Measurements from ENCODE around the gene CHRNA4.

Gene CHRNA4

DNA sequence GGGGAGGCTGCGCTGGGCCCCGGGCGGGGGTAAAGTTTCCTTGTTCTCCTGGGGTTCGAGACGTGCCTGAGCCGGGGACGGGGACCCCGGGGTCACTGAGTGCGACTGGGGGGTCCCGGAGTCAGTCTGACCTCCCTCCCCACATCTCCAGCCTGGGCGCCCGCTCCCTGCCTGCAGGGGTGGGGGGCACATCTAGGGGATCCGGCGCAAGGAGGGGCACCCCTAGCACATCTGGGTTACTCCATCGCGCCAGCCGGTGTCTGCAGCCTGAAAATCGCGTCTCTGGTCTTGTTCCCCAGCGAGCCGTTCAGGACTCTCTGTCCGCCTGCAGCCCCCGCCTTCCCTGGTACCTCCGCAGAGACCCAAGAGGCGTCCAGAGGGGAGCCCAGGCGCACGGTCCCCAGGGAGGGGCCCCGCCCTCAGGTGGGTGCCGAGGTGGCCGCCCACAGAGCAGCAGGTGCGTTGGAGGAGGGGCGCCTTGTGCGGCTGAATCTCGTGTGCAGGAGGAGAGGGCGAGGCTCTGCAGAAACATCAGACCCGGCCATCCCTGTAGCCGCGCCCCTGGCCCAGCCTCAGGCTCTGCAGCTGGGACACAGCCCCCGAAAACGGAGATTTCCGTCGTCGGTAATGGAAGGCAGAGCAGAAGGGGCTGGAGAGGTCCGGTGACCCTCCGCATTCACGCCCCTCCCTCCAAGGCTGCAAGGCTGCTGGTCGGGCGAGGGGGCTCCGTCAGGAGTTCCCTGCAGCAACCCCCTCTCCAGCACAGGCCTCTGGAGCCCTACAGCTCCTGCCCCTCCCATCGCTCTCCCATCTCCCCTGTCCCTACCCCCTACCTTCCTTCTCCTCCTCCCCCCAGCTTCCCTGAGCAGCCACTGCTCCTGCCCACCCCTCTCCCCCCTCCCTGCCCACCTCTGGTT is 628 bp upstream of the CHRNA4 start:
- TF ChIP-seq, protein P1, sequence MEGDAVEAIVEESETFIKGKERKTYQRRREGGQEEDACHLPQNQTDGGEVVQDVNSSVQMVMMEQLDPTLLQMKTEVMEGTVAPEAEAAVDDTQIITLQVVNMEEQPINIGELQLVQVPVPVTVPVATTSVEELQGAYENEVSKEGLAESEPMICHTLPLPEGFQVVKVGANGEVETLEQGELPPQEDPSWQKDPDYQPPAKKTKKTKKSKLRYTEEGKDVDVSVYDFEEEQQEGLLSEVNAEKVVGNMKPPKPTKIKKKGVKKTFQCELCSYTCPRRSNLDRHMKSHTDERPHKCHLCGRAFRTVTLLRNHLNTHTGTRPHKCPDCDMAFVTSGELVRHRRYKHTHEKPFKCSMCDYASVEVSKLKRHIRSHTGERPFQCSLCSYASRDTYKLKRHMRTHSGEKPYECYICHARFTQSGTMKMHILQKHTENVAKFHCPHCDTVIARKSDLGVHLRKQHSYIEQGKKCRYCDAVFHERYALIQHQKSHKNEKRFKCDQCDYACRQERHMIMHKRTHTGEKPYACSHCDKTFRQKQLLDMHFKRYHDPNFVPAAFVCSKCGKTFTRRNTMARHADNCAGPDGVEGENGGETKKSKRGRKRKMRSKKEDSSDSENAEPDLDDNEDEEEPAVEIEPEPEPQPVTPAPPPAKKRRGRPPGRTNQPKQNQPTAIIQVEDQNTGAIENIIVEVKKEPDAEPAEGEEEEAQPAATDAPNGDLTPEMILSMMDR (IDR thresholded peaks at IDR 0.05) = no peak
- Histone ChIP-seq H3K27me3 (peaks cover 0 to 91% of the 10 kb centered on the region in 2 donors), H3K4me3 (no peak overlapping the region), H3K27ac (no peak overlapping the region), H3K4me1 (peaks cover 0 to 14% (median 8%) of the 10 kb centered on the region in 4 donors), H3K9me3 (no peaks in the 10 kb centered on the region), H3K36me3 (no peaks in the 10 kb centered on the region)
- intact Hi-C loops (cut with DNase I; ENCODE audit: low total_unique reads) = no loop called here
- DNase-seq = no peak

DNA sequence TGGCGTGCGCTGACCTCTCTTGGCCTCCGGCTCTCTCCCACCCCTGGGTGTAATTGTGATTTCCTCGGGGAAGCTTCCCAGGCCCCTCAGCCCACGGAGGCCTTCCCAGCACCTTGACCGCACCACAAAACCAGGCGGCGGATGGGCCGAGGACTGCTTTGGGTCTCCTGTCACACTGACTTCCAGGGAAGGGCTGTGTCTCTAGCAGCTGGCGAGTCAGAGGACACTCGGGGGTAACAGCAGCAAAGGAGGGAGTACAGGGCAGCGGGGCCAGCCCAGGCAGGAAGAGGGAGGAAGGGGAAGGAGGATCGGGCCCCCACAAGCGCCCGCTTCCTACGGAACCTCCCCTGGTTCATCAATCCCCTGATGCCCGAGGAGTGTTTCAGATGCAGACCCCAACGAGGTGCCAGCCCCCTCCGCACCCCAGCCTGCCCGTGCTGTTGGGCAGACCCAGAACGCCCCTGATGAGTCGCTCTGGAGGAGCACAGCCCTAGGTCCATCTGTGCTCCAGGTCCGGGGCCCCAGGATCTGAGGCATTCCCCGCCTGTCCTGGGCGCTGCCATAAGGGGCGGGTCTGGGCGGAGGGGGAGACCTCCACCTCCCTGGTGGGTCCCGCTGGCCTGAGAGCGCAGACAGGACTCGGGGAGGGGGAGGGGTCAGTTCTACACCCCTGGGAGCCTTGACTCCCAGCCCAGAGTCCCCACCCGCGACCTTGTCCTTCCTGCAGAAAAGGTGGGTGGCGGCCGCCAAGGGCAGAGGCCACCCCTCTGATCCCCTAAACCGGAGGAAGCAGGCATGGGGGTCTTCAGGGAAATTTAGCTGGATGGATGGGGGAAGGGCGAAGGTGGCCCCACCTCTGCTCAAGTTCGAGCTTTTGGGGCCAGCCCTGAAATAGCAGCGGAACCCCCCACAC is 956 bp downstream of the CHRNA4 start:
- intact Hi-C loops (cut with DNase I; ENCODE audit: low total_unique reads) = no loop called here
- no peaks in the 10 kb centered on the region for H3K36me3 ChIP-seq
- no peak overlapping the region for H3K27ac ChIP-seq
- H3K4me3 ChIP-seq = no peak overlapping the region
- no peak for DNase-seq
- H3K4me1 ChIP-seq = peaks cover 0 to 14% (median 8%) of the 10 kb centered on the region in 4 donors
- H3K9me3 ChIP-seq = no peaks in the 10 kb centered on the region
- H3K27me3 ChIP-seq = peaks cover 0 to 90% of the 10 kb centered on the region in 2 donors
- TF ChIP-seq, protein P1 (IDR thresholded peaks at IDR 0.05) = no peak

DNA sequence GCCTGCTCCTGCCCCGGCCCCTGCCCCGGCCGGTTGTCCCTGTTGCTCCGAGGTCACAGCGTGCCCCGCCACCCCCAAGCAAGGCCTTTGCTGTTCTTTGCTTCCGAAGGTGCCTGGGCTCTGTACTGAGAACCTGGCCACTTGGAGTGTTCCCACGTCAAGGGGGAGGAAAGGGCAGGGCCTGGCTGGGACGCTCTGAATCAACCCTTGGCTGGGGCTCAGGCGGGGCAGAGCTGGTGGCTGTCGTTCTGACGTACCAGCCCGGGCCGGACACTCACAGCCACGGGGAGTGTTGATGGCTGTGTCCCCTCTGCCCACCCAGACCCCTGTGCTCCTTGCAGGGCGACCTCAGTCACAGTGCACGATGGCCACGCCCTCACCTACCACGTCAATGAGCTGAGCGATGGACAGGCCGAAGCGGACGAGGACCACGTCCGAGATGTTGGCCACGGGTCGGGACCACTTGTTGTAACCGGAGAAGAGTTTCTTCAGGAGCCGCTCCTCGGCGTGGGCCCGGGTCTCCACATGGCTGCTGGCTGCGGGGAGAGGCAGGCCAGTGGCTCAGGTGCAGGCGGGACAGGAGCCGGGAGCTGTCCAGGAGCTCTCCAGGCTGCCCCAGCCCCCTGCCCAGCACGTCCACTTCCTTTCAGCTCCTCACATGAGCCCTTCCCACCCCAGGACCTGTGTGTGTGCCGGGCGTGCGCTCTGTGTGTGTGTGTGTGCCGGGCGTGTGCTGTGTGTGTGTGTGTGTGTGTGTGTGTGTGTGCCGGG is 1.8 kb downstream of the CHRNA4 start:
- TF ChIP-seq, protein P1 (IDR thresholded peaks at IDR 0.05) = no peak
- H3K4me1 ChIP-seq = peaks cover 0 to 14% (median 8%) of the 10 kb centered on the region in 4 donors
- H3K36me3 ChIP-seq = no peaks in the 10 kb centered on the region
- no peak overlapping the region for H3K27ac ChIP-seq
- DNase-seq = no peak
- H3K27me3 ChIP-seq = peaks cover 0 to 90% of the 10 kb centered on the region in 2 donors
- H3K9me3 ChIP-seq = no peaks in the 10 kb centered on the region
- H3K4me3 ChIP-seq = no peak overlapping the region
- intact Hi-C loops (cut with DNase I; ENCODE audit: low total_unique reads) = no loop called here

DNA sequence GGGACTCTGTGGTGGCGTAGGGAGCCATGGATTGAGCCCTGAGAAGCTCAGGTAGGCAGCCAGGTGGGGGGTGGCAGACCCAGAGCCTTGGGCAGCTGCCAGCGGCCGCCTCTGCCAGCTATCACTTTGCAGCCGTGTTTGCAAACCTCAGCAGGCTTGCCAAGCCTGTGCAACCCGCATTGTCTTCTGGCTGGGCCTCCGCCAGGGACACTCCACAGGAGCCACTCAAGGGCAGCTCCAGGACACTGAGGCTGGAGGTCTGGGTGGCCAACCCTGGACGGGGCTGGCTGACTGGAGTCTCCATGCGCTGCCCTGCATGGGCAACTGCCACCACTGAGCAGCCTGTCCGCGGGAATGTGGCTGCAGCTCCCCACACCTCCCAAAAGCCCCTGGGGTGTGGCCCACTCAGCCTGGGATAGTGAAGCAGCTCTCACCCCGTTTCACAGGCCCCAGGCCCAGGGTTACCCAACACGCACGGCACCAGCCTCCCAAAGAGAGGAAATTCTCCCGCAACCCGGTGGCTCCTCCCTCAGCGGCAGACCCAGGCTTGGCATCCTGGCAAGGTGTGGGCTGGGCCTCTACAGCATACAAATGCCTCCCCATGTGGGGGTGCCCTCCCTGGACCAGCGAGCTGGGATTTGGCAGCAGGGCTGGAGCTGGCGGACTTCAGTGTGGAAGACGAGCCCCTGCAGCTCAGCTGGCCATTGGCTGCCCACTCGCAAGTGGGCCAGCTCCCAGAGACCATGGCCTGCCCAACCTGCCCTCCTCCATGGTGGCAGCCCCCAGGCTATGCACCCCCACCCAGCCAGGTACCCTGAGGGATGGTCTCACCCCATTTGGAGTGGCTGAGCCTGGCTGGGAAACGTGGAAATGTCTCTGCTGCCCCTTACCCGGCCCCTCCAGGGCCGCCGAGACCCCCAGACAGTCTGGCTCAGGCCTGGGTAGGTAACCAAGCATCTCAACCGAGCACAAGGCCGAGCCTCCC is 2.9 kb downstream of the CHRNA4 start:
- TF ChIP-seq, protein P1 (IDR thresholded peaks at IDR 0.05) = no peak
- Histone ChIP-seq H3K4me3 (no peak overlapping the region), H3K27ac (no peak overlapping the region), H3K4me1 (peaks cover 0 to 14% (median 8%) of the 10 kb centered on the region in 4 donors), H3K27me3 (peaks cover 0 to 84% of the 10 kb centered on the region in 2 donors), H3K36me3 (no peaks in the 10 kb centered on the region), H3K9me3 (no peaks in the 10 kb centered on the region)
- intact Hi-C loops (cut with DNase I; ENCODE audit: low total_unique reads) = no loop called here
- no peak for DNase-seq
